Measurements from ENCODE around the gene PARVB.
A peak's percentile ranks its signal among the peaks of the same experiment; 100 is the strongest.

The PARVB gene

DNA sequence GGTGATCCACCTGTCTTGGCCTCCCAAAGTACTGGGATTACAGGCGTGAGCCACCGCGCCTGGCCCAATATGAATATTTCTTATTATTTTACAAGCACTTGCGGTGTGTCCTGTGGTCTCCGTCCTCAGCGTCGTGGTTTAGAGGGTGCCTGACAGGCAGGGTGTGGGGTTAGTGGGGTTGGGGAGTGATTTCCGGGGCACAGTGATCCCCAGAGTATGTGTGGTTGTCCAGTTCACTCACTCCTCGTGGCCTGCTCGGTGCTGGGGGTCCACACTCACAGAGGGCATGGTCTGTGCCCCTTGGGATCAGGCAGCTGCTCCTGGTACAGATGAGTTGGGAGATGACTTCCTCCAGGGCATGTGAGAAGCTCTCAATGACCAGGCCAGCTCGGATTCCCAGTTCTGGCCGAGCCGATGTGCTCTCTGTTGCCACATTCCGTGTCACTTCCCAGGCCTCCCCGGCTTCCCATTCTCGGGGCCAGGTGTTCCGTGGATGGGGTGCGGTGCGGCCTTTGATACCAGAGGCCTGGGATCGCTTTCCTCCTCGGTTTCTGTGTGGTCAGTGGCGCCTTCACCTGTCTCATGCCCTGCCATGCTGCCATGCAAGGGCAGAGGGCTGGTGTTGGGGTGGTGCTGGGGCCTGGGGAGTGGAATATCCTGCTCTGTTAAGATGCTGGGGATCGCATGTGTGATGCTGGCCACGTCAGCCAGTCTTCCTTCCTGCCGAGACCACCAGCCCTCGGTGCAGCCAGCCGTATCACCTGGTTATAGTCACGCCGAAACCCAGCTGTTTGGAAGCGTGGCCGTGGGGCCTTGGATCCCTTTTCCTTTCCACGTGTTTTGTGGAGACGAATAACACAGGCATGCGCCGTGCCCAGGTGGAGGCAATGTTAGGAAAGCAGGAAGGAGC lies 39.6 kb downstream of the PARVB start:
- DNase-seq = no peak

GRCh38 chr22:44067033-44067432 lies 42.9 kb downstream of the PARVB start:
- no peak for DNase-seq

GRCh38 chr22:44067901-44068300 lies 43.8 kb downstream of the PARVB start:
- DNase-seq = no peak

- no peak for DNase-seq
Measured at GRCh38 chr22:44068422-44069191, 44.5 kb downstream of the PARVB start.

DNA sequence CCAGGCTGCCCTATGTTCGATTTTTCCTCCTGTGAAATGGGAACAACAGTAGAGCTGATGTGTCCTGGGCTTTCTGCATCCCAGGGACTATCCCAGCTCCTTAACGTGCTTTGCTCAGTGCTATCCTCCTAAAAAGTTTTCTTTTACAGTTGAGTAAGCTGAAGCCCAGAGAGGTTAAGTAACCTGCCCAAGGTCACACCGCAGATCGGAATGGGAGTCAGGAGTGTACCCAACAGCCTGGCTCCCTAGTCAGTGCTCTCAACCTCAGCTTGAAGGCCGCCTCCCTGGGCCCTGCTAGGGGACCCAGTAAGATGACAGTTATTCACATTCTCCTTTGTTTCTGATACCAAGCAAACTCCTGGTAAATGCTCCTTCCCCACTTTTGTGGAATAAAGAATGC lies 45.9 kb downstream of the PARVB start:
- DNase-seq = no peak

- no peak for DNase-seq
Measured at GRCh38 chr22:44071781-44072326, 47.8 kb downstream of the PARVB start.

DNA sequence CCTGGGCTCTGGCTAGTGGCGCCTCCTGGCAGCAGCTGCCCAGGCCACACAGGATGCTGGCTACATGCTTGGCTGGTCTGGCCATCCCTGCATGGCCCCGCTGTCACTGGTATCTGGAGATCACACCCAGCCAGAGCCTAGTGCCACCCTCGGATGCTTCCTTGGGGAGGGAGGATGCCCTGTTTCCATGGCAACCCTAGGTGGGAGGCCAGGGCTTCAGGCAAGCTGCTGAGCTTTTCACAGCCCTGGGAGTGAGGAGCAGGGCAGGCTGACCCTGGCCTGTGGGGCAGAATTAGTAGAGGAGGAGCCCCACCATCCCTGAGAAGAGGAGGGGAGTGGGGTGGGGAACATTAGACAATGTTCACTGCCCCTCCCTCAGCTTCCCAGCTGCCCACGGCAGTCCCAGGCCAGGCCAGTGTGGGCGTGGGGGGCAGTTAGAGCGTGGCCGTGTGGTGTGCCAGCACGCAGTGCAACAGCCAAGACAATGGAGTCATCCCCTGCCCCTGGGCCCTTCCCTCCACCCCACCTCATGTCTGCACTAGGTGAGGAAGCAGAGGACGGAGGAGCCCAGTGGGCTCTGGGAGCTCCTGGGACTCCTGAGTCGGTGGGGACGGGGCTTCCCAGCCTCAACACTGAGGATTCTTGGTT lies 50.4 kb downstream of the PARVB start:
- DNase-seq = no peak

- DNase-seq = no peak
Measured at GRCh38 chr22:44075022-44075421, 50.9 kb downstream of the PARVB start.

DNA sequence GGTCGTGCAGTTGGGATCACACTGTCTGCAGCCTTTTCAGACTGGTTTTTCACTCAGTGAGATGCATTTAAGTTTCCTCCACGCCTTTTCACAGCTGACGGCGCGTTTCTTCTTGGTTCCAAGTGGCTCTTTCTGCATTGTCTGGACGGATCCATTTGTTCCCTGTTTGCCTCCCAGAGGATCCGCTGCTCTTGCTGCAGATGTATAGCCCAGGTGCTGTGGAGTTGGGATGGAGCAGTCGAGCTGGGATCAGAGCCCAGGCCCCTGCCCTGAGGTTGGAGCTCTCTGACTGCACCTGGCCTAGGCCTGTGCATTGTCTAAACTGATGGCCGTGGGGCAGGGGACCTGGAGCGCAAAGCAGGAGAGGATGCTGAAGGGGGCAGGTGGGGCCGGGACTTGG lies 51.6 kb downstream of the PARVB start:
- no peak for DNase-seq

- DNase-seq = no peak
Measured at GRCh38 chr22:44076825-44077224, 52.7 kb downstream of the PARVB start.

- DNase-seq = peak; percentile 70
Measured at GRCh38 chr22:44080936-44081861, 57.1 kb downstream of the PARVB start.

DNA sequence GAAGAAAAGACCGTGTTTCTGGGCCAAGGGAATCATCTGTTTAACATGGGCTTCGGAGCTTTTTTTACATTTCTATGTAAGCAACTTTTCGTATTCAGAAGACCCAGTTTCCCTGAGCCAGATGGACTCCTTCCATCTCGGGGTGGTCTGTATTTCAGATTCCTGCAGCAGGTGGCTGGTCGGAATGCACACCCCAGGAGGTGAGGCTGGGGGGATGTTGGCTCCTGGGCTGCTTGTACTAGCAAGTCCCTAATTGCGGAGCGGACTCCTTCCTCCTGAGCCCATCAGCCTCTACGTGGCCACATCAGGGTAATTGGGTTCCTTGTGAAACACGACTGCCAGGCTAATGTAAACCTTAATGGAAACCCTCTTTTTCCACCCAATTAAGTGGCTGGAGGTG lies 58.7 kb downstream of the PARVB start:
- DNase-seq = no peak

- DNase-seq = no peak
Measured at GRCh38 chr22:44084044-44084772, 60.1 kb downstream of the PARVB start.

- DNase-seq = peak; percentile 76
Measured at GRCh38 chr22:44085743-44086270, 61.7 kb downstream of the PARVB start.

- DNase-seq = no peak
Measured at GRCh38 chr22:44086271-44087088, 62.4 kb downstream of the PARVB start.

- no peak for DNase-seq
Measured at GRCh38 chr22:44087089-44087430, 63.0 kb downstream of the PARVB start.

DNA sequence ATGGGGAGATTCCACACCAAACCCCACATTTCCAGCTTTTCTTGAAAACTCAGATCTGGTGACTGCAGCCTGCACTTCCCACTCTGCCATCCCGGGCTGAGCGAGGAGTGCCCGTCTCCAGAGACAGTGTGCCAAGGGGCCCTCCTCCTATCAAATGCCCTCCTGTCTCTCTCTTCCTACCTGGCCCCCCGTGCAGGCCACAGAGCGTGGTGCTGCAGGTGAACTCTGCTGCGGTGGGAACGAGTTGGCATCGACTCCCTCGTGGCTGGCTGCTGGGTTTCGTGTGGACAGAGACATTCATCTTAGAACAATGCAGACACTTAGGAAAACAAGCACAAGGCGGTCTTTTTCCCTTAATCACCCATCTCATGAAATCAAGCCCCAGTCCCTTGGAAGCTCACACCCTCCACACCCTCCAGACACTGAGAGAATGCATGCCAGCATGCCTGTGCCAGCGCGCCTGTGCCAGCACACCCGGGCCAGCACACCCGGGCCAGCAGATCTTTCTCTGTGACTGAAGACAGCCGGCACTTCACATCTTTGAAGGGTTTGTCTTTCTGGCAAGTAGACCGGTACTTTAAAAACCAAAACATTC lies 65.0 kb downstream of the PARVB start:
- no peak for DNase-seq

GRCh38 chr22:44089717-44090570 lies 65.8 kb downstream of the PARVB start:
- no peak for DNase-seq

GRCh38 chr22:44090571-44090905 lies 66.4 kb downstream of the PARVB start:
- DNase-seq = no peak

Measured in NCI-H345 (cell line).